ENCODE data around the gene STX8. TPM values are rescaled to one million over a fixed set of nuclear protein-coding genes. Genes with fewer than 3 reads are reported as not detected.

STX8 gene
- total RNA-seq, 1 donor from 2014 or later, result 57.8 TPM

- DNase-seq (ENCODE audit: low read depth), result no peak
- no peak for TF ChIP-seq CTCF (conservative IDR thresholded peaks at IDR 0.05; ENCODE audit: low read depth, low read length)
- H3K4me3 ChIP-seq (ENCODE audit: low read depth, low read length), result no peak overlapping the region
Observed at GRCh38 chr17:9232591-9233270, 342.9 kb downstream of the STX8 start.

GRCh38 chr17:9232155-9232475 is 343.5 kb downstream of the STX8 start:
- H3K4me3 ChIP-seq (ENCODE audit: low read depth, low read length), result no peak overlapping the region
- no peak for TF ChIP-seq CTCF (conservative IDR thresholded peaks at IDR 0.05; ENCODE audit: low read depth, low read length)
- DNase-seq (ENCODE audit: low read depth), result no peak

- no peak for DNase-seq (ENCODE audit: low read depth)
- H3K4me3 ChIP-seq (ENCODE audit: low read depth, low read length), result no peak overlapping the region
- TF ChIP-seq CTCF (conservative IDR thresholded peaks at IDR 0.05; ENCODE audit: low read depth, low read length), result no peak
Observed at GRCh38 chr17:9231449-9232154, 344.0 kb downstream of the STX8 start.

GRCh38 chr17:9230861-9231260 is 344.8 kb downstream of the STX8 start:
- no peak for TF ChIP-seq CTCF (conservative IDR thresholded peaks at IDR 0.05; ENCODE audit: low read depth, low read length)
- H3K4me3 ChIP-seq (ENCODE audit: low read depth, low read length), result no peak overlapping the region
- no peak for DNase-seq (ENCODE audit: low read depth)

- no peak overlapping the region for H3K4me3 ChIP-seq (ENCODE audit: low read depth, low read length)
- TF ChIP-seq CTCF (conservative IDR thresholded peaks at IDR 0.05; ENCODE audit: low read depth, low read length), result no peak
- no peak for DNase-seq (ENCODE audit: low read depth)
Observed at GRCh38 chr17:9230346-9230745, 345.3 kb downstream of the STX8 start.

- no peak for DNase-seq (ENCODE audit: low read depth)
- no peak for TF ChIP-seq CTCF (conservative IDR thresholded peaks at IDR 0.05; ENCODE audit: low read depth, low read length)
Observed at GRCh38 chr17:9229826-9230201, 345.8 kb downstream of the STX8 start.

More at GRCh38 chr17:9229826-9230201, 345.8 kb downstream of the STX8 start:
- no peak overlapping the region for H3K4me3 ChIP-seq (ENCODE audit: low read depth, low read length)

Data from epithelial cell of proximal tubule (primary cell).